Parathyroid adenoma (tissue), 2 donors: ENCODE data around the gene TRIL.

Experiments used
- H2AFZ ChIP-seq: fragments of 300-600 bp; sonication (generic); one replicate; pipeline ENCODE4 v1.7.0; 2017; ENCODE audit warnings: antibody characterized with exemption, mild to moderate bottlenecking
- H3K27ac ChIP-seq: fragments of 300-600 bp; sonication (generic); one replicate; pipeline ENCODE4 v1.7.0; 2017
- H3K27me3 ChIP-seq: fragments of 300-600 bp; sonication (generic); one replicate; pipeline ENCODE4 v1.7.0; 2017; ENCODE audit warnings: low read length; ENCODE audit not compliant: control insufficient read depth, insufficient read depth
- H3K36me3 ChIP-seq: fragments of 300-600 bp; sonication (generic); one replicate; pipeline ENCODE4 v1.7.0; 2017; ENCODE audit warnings: low read length; ENCODE audit not compliant: control insufficient read depth, insufficient read depth
- H3K4me1 ChIP-seq: fragments of 300-600 bp; sonication (generic); one replicate; pipeline ENCODE4 v1.7.0; 2017; ENCODE audit warnings: control low read depth
- H3K4me2 ChIP-seq: fragments of 300-600 bp; sonication (generic); one replicate; pipeline ENCODE4 v1.7.0; 2017; ENCODE audit warnings: low read length
- H3K4me3 ChIP-seq: fragments of 300-600 bp; sonication (generic); one replicate; pipeline ENCODE4 v1.7.0; 2017; ENCODE audit warnings: low read depth, low read length
- H3K79me2 ChIP-seq: fragments of 300-600 bp; sonication (generic); one replicate; pipeline ENCODE4 v1.7.0; 2017; ENCODE audit warnings: control low read depth
- H3K9ac ChIP-seq: fragments of 300-600 bp; sonication (generic); one replicate; pipeline ENCODE4 v1.7.0; 2017; ENCODE audit warnings: mild to moderate bottlenecking
- H3K9me3 ChIP-seq: fragments of 300-600 bp; sonication (generic); one replicate; pipeline ENCODE4 v1.7.0; 2017; ENCODE audit warnings: low read length; ENCODE audit not compliant: control insufficient read depth
- TF ChIP-seq, protein P1 (sequence below): fragments of 300-600 bp; sonication (generic); IDR thresholded peaks from one replicate; pipeline ENCODE4 v1.7.0; 2017; ENCODE audit warnings: antibody characterized with exemption, mild to moderate bottlenecking
- donor health status: primary hyperparathyroidism.

Gene TRIL

DNA sequence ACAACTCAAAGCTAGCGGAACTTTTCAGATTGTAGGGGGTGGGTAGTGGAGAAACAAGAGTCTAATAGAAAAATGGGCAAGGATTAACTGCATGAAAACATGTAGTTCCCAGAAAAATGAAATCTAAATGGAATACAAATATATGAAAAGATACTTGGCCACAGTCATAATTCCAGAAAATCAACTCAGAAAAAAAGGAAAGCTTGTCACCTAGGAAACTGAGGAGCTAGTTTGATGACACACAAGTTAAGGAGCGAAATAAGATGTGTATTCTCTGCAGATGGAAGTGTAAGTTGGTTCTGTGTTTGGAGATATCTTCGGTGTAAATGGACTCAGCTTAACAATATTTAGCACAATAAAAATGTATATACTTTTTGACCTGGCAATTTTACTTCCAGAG, 52.7 kb downstream of the TRIL start:
- Histone ChIP-seq H3K4me2 (no peak overlapping the region), H3K9me3 (no peaks in the 10 kb centered on the region), H3K4me1 (no peaks in the 10 kb centered on the region), H3K27me3 (no peaks in the 10 kb centered on the region), H3K4me3 (no peak overlapping the region), H3K36me3 (no peaks in the 10 kb centered on the region), H3K9ac (no peak overlapping the region), H3K27ac (no peak overlapping the region), H2AFZ (no peak overlapping the region), H3K79me2 (no peaks in the 10 kb centered on the region)
- TF ChIP-seq, protein P1, sequence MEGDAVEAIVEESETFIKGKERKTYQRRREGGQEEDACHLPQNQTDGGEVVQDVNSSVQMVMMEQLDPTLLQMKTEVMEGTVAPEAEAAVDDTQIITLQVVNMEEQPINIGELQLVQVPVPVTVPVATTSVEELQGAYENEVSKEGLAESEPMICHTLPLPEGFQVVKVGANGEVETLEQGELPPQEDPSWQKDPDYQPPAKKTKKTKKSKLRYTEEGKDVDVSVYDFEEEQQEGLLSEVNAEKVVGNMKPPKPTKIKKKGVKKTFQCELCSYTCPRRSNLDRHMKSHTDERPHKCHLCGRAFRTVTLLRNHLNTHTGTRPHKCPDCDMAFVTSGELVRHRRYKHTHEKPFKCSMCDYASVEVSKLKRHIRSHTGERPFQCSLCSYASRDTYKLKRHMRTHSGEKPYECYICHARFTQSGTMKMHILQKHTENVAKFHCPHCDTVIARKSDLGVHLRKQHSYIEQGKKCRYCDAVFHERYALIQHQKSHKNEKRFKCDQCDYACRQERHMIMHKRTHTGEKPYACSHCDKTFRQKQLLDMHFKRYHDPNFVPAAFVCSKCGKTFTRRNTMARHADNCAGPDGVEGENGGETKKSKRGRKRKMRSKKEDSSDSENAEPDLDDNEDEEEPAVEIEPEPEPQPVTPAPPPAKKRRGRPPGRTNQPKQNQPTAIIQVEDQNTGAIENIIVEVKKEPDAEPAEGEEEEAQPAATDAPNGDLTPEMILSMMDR: no peak

DNA sequence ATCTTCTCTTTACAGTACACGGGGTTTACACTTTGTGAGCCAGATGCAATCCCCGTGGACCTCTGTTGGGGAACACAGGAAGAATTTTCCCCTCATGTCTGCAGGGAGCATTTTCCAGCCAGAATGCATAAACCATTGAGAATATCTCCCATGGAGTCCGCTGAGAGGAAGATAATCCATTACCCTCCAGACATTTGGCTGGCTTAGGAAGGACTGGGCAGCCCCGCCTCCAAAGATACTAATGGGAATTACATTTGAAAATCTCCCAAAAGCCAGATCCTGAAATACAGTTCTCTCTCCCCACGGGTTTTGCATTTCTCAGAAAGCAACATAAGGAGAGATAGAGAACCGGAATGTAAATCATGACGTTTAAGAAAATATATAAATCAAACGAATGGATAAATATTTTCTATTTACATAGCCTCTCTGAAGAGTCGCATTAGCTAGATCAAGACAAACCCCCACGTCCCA, 53.5 kb downstream of the TRIL start:
- H3K27me3 ChIP-seq: no peaks in the 10 kb centered on the region
- TF ChIP-seq, protein P1: no peak
- H3K4me2 ChIP-seq: no peak overlapping the region
- H3K9ac ChIP-seq: no peak overlapping the region
- no peak overlapping the region for H3K27ac ChIP-seq
- no peaks in the 10 kb centered on the region for H3K79me2 ChIP-seq
- H3K36me3 ChIP-seq: no peaks in the 10 kb centered on the region
- H3K4me1 ChIP-seq: no peaks in the 10 kb centered on the region
- H3K4me3 ChIP-seq: no peak overlapping the region
- H3K9me3 ChIP-seq: no peaks in the 10 kb centered on the region
- no peak overlapping the region for H2AFZ ChIP-seq

DNA sequence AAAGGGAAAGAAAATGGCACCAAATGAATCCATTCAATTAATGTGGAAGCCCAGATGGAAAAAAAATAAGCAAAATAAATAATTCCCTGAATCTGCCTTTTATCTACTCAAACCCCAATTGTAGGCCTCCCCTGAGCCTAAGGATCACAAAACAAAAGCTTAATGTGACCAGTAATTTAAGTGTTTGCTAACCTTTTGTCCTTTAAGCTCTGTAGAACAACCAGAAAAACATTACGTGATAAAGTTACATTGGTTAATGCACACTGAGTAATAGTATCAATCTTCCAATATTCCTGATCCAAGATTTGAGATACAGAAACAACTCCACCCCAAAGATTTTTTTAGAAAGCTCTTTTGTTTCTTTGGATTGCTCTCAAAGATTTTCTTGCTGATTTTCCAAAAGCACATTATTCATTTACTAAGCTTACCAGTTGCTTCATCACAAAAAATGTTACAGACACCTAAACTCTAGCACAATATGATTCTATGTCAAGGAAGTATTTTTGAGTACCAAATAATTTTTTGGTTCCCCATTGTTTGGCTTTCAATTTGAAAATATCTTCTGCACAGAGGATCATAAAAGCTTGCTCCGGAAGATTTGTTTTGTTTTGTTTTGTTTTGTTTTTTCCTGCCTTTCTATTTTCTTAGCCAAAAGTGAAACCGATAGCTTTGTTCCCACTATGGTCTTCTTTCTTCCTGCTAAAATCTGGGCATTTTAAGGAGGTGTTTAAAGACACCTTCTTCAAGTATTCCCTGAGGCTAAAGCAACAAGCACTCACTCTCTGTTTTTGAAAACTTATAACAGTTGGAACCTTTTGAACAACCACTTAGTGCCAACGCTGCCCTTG, 54.2 kb downstream of the TRIL start:
- Histone ChIP-seq H3K9me3 (no peaks in the 10 kb centered on the region), H3K4me1 (no peaks in the 10 kb centered on the region), H3K9ac (no peak overlapping the region), H3K27ac (no peak overlapping the region), H3K4me3 (no peak overlapping the region), H3K79me2 (no peaks in the 10 kb centered on the region), H3K27me3 (no peaks in the 10 kb centered on the region), H3K36me3 (no peaks in the 10 kb centered on the region), H3K4me2 (no peak overlapping the region), H2AFZ (no peak overlapping the region)
- TF ChIP-seq, protein P1: no peak
